GM12891 (cell line): ENCODE results near the gene FBN1.

ENCODE experiments used
- POLR2A ChIP-seq: IDR thresholded peaks from 2 replicates; pipeline ENCODE4 v1.6.1; 2011; ENCODE audit warnings: low read depth, low read length, control low read depth
- POLR2AphosphoS5 ChIP-seq: IDR thresholded peaks from 2 replicates; pipeline ENCODE4 v1.6.1; 2011; ENCODE audit warnings: low read depth, low read length, control low read depth
- TAF1 ChIP-seq: IDR thresholded peaks from 2 replicates; pipeline ENCODE4 v1.6.1; 2011; ENCODE audit warnings: low read depth, low read length, control low read depth

GRCh38 chr15:48554112-48554511 is 91.4 kb downstream of the FBN1 start:
- TF ChIP-seq POLR2A, result no peak
- no peak for TF ChIP-seq TAF1
- no peak for TF ChIP-seq POLR2AphosphoS5
